ENCODE data around the gene CNTNAP2. TPM values are rescaled to one million over a fixed set of nuclear protein-coding genes. Genes with fewer than 3 reads are reported as not detected.

The CNTNAP2 gene
- total and polyA plus RNA-seq, 2 of the 8 experiments (the other 6 are each of a cell fraction or from before 2014, with no cell fraction given): 27.9 to 71.0 TPM

- POLR2A ChIA-PET (ENCODE audit: partially characterized antibody): no interaction called here
- TF ChIP-seq RXRA (IDR thresholded peaks at IDR 0.05; ENCODE audit: insufficient read depth, low read depth, low read length) (no peak), CBX5 (IDR thresholded peaks at IDR 0.05; ENCODE audit: low read depth, low read length) (no peak), JUND (IDR thresholded peaks at IDR 0.05; ENCODE audit: low read length) (no peak), SP4 (IDR thresholded peaks at IDR 0.05; ENCODE audit: low read length) (no peak), TBP (IDR thresholded peaks at IDR 0.05; ENCODE audit: low read depth, low read length) (no peak), SP1 (IDR thresholded peaks at IDR 0.05; ENCODE audit: low read depth, low read length) (no peak), GTF2F1 (IDR thresholded peaks at IDR 0.05; ENCODE audit: borderline replicate concordance, low read depth, low read length) (no peak), KDM1A (IDR thresholded peaks at IDR 0.05; ENCODE audit: borderline replicate concordance, low read length) (no peak), BCL11A (IDR thresholded peaks at IDR 0.05; ENCODE audit: low read depth in 2 of 2, low read length in 2 of 2) (no peak), JUN (IDR thresholded peaks at IDR 0.05; ENCODE audit: low read depth, low read length) (no peak), ATF2 (IDR thresholded peaks at IDR 0.05; ENCODE audit: low read length) (no peak), BACH1 (IDR thresholded peaks at IDR 0.05; ENCODE audit: low read length) (no peak), TAF7 (optimal IDR thresholded peaks at IDR 0.05; ENCODE audit: borderline replicate concordance, low read depth, low read length) (no peak), SIRT6 (IDR thresholded peaks at IDR 0.05; ENCODE audit: low read length) (no peak)
Measured at GRCh38 chr7:147015999-147016398, 899.4 kb downstream of the CNTNAP2 start.

More at GRCh38 chr7:147015999-147016398, 899.4 kb downstream of the CNTNAP2 start:
- no peak overlapping the region for H3K14ac ChIP-seq (ENCODE audit: insufficient read length)
- H3K9ac ChIP-seq (replicated peaks in 1 of 4; ENCODE audit: extremely low read depth in 1 of 4, low read depth in 3 of 4, low read length in 3 of 4): no peak overlapping the region
- no peaks in the 10 kb centered on the region for H3K79me1 ChIP-seq (ENCODE audit: low read depth, low read length)
- FAIRE-seq (no peak), DNase-seq (ENCODE audit: low read depth in 1 of 2, low spot score in 2 of 2) (no peak)
- no peaks in the 10 kb centered on the region for H3K27me3 ChIP-seq (replicated peaks in 1 of 4; ENCODE audit: control insufficient read depth in 3 of 4, extremely low read depth in 1 of 4, insufficient read depth in 3 of 4, low read length in 3 of 4)
- CTCF ChIA-PET (ENCODE audit: partially characterized antibody): interaction anchor here (1.0 kb wide), 1 partner anchor 22 kb away, joined by 4 read pairs; no protein-coding TSS in a partner anchor
- no peak overlapping the region for H4K8ac ChIP-seq (ENCODE audit: extremely low read depth, insufficient read depth, low read length)
- no peaks in the 10 kb centered on the region for H3K4me1 ChIP-seq (replicated peaks in 1 of 4; ENCODE audit: control insufficient read depth in 3 of 4, insufficient read depth in 4 of 4, low read length in 3 of 4)
- H4K91ac ChIP-seq (replicated peaks; ENCODE audit: insufficient read length, low read length): no peak overlapping the region
- no peak overlapping the region for H3K4ac ChIP-seq (replicated peaks; ENCODE audit: insufficient read length, low read depth, low read length)
- H4K5ac ChIP-seq (ENCODE audit: insufficient read length, low read depth, low read length): no peak overlapping the region
- no peak overlapping the region for H2BK120ac ChIP-seq (replicated peaks; ENCODE audit: low read depth, low read length)
- 91% methylated on average over 5 of the region's 5 CpGs; no CpG with 5 or more reads in 1 of the 2 experiments for WGBS, 2 experiments (ENCODE audit: extremely low coverage in 1 of 2, insufficient coverage in 1 of 2, insufficient read length in 1 of 2, insufficient replicate concordance in 2 of 2, low coverage in 1 of 2, low lambda C conversion rate in 2 of 2, missing lambda C conversion rate in 1 of 2)
- no peak overlapping the region for H3K4me3 ChIP-seq (ENCODE audit: extremely low read depth in 1 of 4, insufficient read depth in 2 of 4, low read depth in 3 of 4, low read length in 4 of 4)
- H3K79me2 ChIP-seq (ENCODE audit: control insufficient read depth in 1 of 2, insufficient read depth in 2 of 2, low read length in 2 of 2): no peaks in the 10 kb centered on the region
- H3K27ac ChIP-seq (ENCODE audit: low read depth, low read length): no peak overlapping the region
- H3K23ac ChIP-seq (ENCODE audit: insufficient read length): no peak overlapping the region
- H4K20me1 ChIP-seq (replicated peaks in 1 of 2; ENCODE audit: control insufficient read depth in 1 of 2, insufficient read depth in 2 of 2, low read length in 2 of 2): no peaks in the 10 kb centered on the region
- no peak overlapping the region for H3K56ac ChIP-seq (replicated peaks; ENCODE audit: insufficient read length, low read depth, low read length)
- H3K9me3 ChIP-seq (ENCODE audit: insufficient read depth in 2 of 2, low read depth in 1 of 2, low read length in 1 of 2): no peaks in the 10 kb centered on the region
- H3K23me2 ChIP-seq (ENCODE audit: low read depth, low read length): no peaks in the 10 kb centered on the region
- no peak overlapping the region for H2AFZ ChIP-seq (ENCODE audit: low read length)
- H3K18ac ChIP-seq (ENCODE audit: extremely low read depth, low read length): no peak overlapping the region
- no peaks in the 10 kb centered on the region for H3K36me3 ChIP-seq (ENCODE audit: control insufficient read depth in 2 of 4, insufficient read depth in 4 of 4, low read length in 3 of 4)
- no peak overlapping the region for H3K4me2 ChIP-seq (ENCODE audit: insufficient read depth in 1 of 2, low read depth in 2 of 2, low read length in 2 of 2)
- no peak overlapping the region for H2BK20ac ChIP-seq (ENCODE audit: low read length)
- no peak overlapping the region for H2AK5ac ChIP-seq (ENCODE audit: low read depth, low read length)
- H2BK15ac ChIP-seq (ENCODE audit: low read length): no peak overlapping the region
- no peak overlapping the region for H2BK5ac ChIP-seq (ENCODE audit: low read depth, low read length)
- H2BK12ac ChIP-seq (ENCODE audit: low read depth, low read length): no peak overlapping the region
